ENCODE data around the gene DMXL2. TPM values are rescaled to one million over a fixed set of nuclear protein-coding genes. Genes with fewer than 3 reads are reported as not detected.

DMXL2 gene
- total and polyA plus RNA-seq, 4 donors, result 7.1 to 52.5 (median 19.4) TPM

- intact Hi-C loops (cut with DNase I), result no loop called here
- 29 to 32% methylated on average over 1 of the region's 1 CpG for WGBS, 2 donors
- Histone ChIP-seq H3K9me3 (ENCODE audit: control insufficient read depth, low read length) (no peaks in the 10 kb centered on the region), H3K36me3 (ENCODE audit: control insufficient read depth in 1 of 2, insufficient read depth in 2 of 2, low read length in 1 of 2) (no peaks in the 10 kb centered on the region), H3K27ac (ENCODE audit: low read depth in 1 of 2, low read length in 2 of 2) (no peak overlapping the region), H3K4me1 (ENCODE audit: control insufficient read depth in 1 of 2, insufficient read depth in 2 of 2, low read length in 2 of 2) (no peaks in the 10 kb centered on the region), H3K4me3 (ENCODE audit: low read length in 2 of 2) (no peak overlapping the region), H3K27me3 (ENCODE audit: control insufficient read depth in 1 of 2, insufficient read depth in 2 of 2, low read length in 1 of 2) (no peaks in the 10 kb centered on the region)
- DNase-seq, result no peak
- ATAC-seq (ENCODE audit: low FRiP score), result no peak
Measured at GRCh38 chr15:51536965-51537574, 85.5 kb downstream of the DMXL2 start.

- no peak overlapping the region for H3K4me3 ChIP-seq (ENCODE audit: low read length in 2 of 2)
- no peak overlapping the region for H3K27ac ChIP-seq (ENCODE audit: low read depth in 1 of 2, low read length in 2 of 2)
- H3K9me3 ChIP-seq (ENCODE audit: control insufficient read depth, low read length), result no peaks in the 10 kb centered on the region
- no peaks in the 10 kb centered on the region for H3K36me3 ChIP-seq (ENCODE audit: control insufficient read depth in 1 of 2, insufficient read depth in 2 of 2, low read length in 1 of 2)
- H3K27me3 ChIP-seq (ENCODE audit: control insufficient read depth in 1 of 2, insufficient read depth in 2 of 2, low read length in 1 of 2), result no peaks in the 10 kb centered on the region
- H3K4me1 ChIP-seq (ENCODE audit: control insufficient read depth in 1 of 2, insufficient read depth in 2 of 2, low read length in 2 of 2), result no peaks in the 10 kb centered on the region
- ATAC-seq (ENCODE audit: low FRiP score), result no peak
- 91 to 97% methylated on average over 4 of the region's 4 CpGs for WGBS, 2 donors
- DNase-seq, result no peak
- intact Hi-C loops (cut with DNase I), result no loop called here
Measured at GRCh38 chr15:51533672-51534398, 88.7 kb downstream of the DMXL2 start.

- H3K36me3 ChIP-seq (ENCODE audit: control insufficient read depth in 1 of 2, insufficient read depth in 2 of 2, low read length in 1 of 2), result no peaks in the 10 kb centered on the region
- no peak overlapping the region for H3K4me3 ChIP-seq (ENCODE audit: low read length in 2 of 2)
- DNase-seq, result no peak
- no peaks in the 10 kb centered on the region for H3K27me3 ChIP-seq (ENCODE audit: control insufficient read depth in 1 of 2, insufficient read depth in 2 of 2, low read length in 1 of 2)
- no peak overlapping the region for H3K27ac ChIP-seq (ENCODE audit: low read depth in 1 of 2, low read length in 2 of 2)
- 97 to 99% methylated on average over 5 of the region's 5 CpGs for WGBS, 2 donors
- intact Hi-C loops (cut with DNase I), result no loop called here
- H3K9me3 ChIP-seq (ENCODE audit: control insufficient read depth, low read length), result no peaks in the 10 kb centered on the region
- ATAC-seq (ENCODE audit: low FRiP score), result no peak
- peaks cover 2 to 11% of the 10 kb centered on the region in 2 donors for H3K4me1 ChIP-seq (ENCODE audit: control insufficient read depth in 1 of 2, insufficient read depth in 2 of 2, low read length in 2 of 2)
Measured at GRCh38 chr15:51526955-51527354, 95.6 kb downstream of the DMXL2 start.

DNA sequence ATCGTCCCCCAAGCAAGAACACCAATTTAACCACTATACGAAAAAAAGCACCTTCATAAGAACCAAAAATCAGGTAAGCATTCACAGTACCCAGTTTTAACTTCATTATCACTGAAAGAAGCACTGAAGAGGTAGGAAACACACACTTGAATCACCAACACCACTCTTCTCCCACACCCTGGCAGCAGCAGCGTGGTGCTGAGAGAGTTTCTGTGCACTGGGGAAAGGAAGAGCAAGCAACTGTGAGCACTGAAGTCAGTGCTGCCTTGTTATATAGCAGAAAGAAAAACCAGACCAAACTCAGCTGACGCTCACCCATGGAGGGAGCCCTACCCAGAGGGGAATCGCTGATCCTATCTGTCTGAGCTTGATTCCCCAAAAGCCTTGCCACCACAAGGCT lies 98.2 kb downstream of the DMXL2 start:
- Histone ChIP-seq H3K4me3 (ENCODE audit: low read length in 2 of 2) (no peak overlapping the region), H3K4me1 (ENCODE audit: control insufficient read depth in 1 of 2, insufficient read depth in 2 of 2, low read length in 2 of 2) (peaks cover 2 to 11% of the 10 kb centered on the region in 2 donors), H3K27me3 (ENCODE audit: control insufficient read depth in 1 of 2, insufficient read depth in 2 of 2, low read length in 1 of 2) (no peaks in the 10 kb centered on the region), H3K36me3 (ENCODE audit: control insufficient read depth in 1 of 2, insufficient read depth in 2 of 2, low read length in 1 of 2) (no peaks in the 10 kb centered on the region), H3K27ac (ENCODE audit: low read depth in 1 of 2, low read length in 2 of 2) (peak overlapping the region; percentile 17 to 49), H3K9me3 (ENCODE audit: control insufficient read depth, low read length) (no peaks in the 10 kb centered on the region)
- ATAC-seq (ENCODE audit: low FRiP score) (no peak), DNase-seq (no peak)
- 55 to 65% methylated on average over 5 of the region's 5 CpGs for WGBS, 2 donors
- intact Hi-C loops (cut with DNase I), result no loop called here

DNA sequence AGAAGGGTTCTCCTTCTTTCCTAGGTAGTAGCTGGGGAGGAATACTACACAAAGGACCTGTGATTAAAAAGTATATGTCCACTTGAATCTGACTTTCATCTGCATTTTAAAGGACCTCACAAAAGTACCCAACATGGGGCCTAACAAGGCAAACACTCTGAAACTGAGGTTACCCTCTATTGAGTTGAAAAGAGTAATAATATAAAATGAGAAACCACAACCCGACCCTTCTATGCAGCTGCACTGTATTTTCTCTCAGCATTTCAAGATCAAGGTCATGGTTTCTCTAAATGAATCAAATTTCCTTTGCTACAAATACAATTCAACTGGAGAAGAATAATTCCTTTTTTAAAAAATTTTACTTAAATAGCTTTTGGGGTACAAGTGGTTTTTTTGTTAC lies 106.3 kb downstream of the DMXL2 start:
- Histone ChIP-seq H3K27ac (ENCODE audit: low read depth in 1 of 2, low read length in 2 of 2) (no peak overlapping the region), H3K36me3 (ENCODE audit: control insufficient read depth in 1 of 2, insufficient read depth in 2 of 2, low read length in 1 of 2) (peaks cover 0 to 3% of the 10 kb centered on the region in 2 donors)
- no peak for ATAC-seq (ENCODE audit: low FRiP score)

GRCh38 chr15:51505251-51505650 lies 117.3 kb downstream of the DMXL2 start:
- Histone ChIP-seq H3K4me3 (ENCODE audit: low read length in 2 of 2) (no peak overlapping the region), H3K27me3 (ENCODE audit: control insufficient read depth in 1 of 2, insufficient read depth in 2 of 2, low read length in 1 of 2) (no peaks in the 10 kb centered on the region), H3K27ac (ENCODE audit: low read depth in 1 of 2, low read length in 2 of 2) (no peak overlapping the region), H3K4me1 (ENCODE audit: control insufficient read depth in 1 of 2, insufficient read depth in 2 of 2, low read length in 2 of 2) (no peaks in the 10 kb centered on the region), H3K9me3 (ENCODE audit: control insufficient read depth, low read length) (no peaks in the 10 kb centered on the region), H3K36me3 (ENCODE audit: control insufficient read depth in 1 of 2, insufficient read depth in 2 of 2, low read length in 1 of 2) (no peaks in the 10 kb centered on the region)
- intact Hi-C loops (cut with DNase I), result no loop called here
- DNase-seq, result no peak
- ATAC-seq (ENCODE audit: low FRiP score), result no peak
- WGBS, 2 donors, result 97 to 100% methylated on average over 1 of the region's 1 CpG

More for the DNA sequence above, 106.3 kb downstream of the DMXL2 start:
- Histone ChIP-seq H3K27me3 (ENCODE audit: control insufficient read depth in 1 of 2, insufficient read depth in 2 of 2, low read length in 1 of 2) (no peaks in the 10 kb centered on the region), H3K4me3 (ENCODE audit: low read length in 2 of 2) (no peak overlapping the region), H3K4me1 (ENCODE audit: control insufficient read depth in 1 of 2, insufficient read depth in 2 of 2, low read length in 2 of 2) (no peaks in the 10 kb centered on the region), H3K9me3 (ENCODE audit: control insufficient read depth, low read length) (no peaks in the 10 kb centered on the region)
- intact Hi-C loops (cut with DNase I), result loop anchor here in 1 of 2 donors (2.0 kb wide), 1 partner anchor 55 kb away; no protein-coding TSS in a partner anchor
- WGBS, 2 donors, result 95 to 100% methylated on average over 1 of the region's 1 CpG
- DNase-seq, result no peak

DNA sequence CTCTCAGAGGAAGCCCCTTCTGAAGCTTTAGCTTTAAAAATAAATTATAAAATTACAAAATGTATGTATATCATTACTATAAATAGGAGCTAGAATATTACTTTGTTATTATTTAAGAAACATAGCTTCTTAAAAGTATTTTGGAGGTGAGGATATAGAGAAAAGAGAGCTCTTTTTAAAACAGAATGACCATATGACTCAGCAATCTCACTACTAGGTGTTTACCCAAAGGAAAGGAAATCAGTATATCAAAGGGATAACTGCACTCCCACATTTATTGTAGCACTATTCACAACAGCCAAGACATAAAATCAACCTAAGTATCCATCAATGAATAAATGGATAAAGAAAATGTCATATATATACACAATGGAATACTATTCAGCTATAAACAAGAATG lies 119.6 kb downstream of the DMXL2 start:
- Histone ChIP-seq H3K4me1 (ENCODE audit: control insufficient read depth in 1 of 2, insufficient read depth in 2 of 2, low read length in 2 of 2) (no peaks in the 10 kb centered on the region), H3K9me3 (ENCODE audit: control insufficient read depth, low read length) (no peaks in the 10 kb centered on the region), H3K36me3 (ENCODE audit: control insufficient read depth in 1 of 2, insufficient read depth in 2 of 2, low read length in 1 of 2) (no peaks in the 10 kb centered on the region), H3K4me3 (ENCODE audit: low read length in 2 of 2) (no peak overlapping the region), H3K27me3 (ENCODE audit: control insufficient read depth in 1 of 2, insufficient read depth in 2 of 2, low read length in 1 of 2) (no peaks in the 10 kb centered on the region), H3K27ac (ENCODE audit: low read depth in 1 of 2, low read length in 2 of 2) (no peak overlapping the region)
- DNase-seq (no peak), ATAC-seq (ENCODE audit: low FRiP score) (no peak)
- intact Hi-C loops (cut with DNase I), result no loop called here

DNA sequence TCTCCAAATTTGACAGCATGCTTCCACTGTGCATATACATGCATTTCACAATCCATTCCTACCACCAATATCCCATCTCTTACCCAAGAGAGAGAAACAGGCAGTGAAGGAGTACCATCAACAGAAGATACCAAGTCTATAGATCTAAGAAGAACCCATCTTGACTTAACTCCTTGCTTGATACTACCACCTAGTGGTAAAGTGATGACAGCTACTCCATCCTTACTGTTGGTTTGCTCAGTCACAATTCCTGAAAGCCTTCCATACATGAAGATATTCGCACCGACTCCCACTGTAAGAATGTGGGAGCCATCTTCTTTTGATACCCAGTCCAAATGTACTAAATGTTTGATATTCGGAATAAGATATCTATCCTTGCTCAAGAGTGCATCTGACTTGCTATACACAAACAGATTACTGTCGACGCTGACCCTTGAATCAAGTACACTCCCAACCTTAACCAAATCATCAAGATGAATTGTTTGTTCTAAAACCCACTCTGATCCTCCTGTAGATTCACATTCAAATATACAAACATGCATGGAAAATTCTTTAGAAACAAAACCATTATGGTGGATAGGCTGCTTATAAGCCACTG lies 123.1 kb downstream of the DMXL2 start:
- 82 to 83% methylated on average over 5 of the region's 5 CpGs for WGBS, 2 donors
- Histone ChIP-seq H3K4me3 (ENCODE audit: low read length in 2 of 2) (no peak overlapping the region), H3K27ac (ENCODE audit: low read depth in 1 of 2, low read length in 2 of 2) (no peak overlapping the region), H3K4me1 (ENCODE audit: control insufficient read depth in 1 of 2, insufficient read depth in 2 of 2, low read length in 2 of 2) (no peaks in the 10 kb centered on the region), H3K9me3 (ENCODE audit: control insufficient read depth, low read length) (no peaks in the 10 kb centered on the region), H3K36me3 (ENCODE audit: control insufficient read depth in 1 of 2, insufficient read depth in 2 of 2, low read length in 1 of 2) (no peaks in the 10 kb centered on the region), H3K27me3 (ENCODE audit: control insufficient read depth in 1 of 2, insufficient read depth in 2 of 2, low read length in 1 of 2) (no peaks in the 10 kb centered on the region)
- DNase-seq (no peak), ATAC-seq (ENCODE audit: low FRiP score) (no peak)
- intact Hi-C loops (cut with DNase I), result no loop called here

DNA sequence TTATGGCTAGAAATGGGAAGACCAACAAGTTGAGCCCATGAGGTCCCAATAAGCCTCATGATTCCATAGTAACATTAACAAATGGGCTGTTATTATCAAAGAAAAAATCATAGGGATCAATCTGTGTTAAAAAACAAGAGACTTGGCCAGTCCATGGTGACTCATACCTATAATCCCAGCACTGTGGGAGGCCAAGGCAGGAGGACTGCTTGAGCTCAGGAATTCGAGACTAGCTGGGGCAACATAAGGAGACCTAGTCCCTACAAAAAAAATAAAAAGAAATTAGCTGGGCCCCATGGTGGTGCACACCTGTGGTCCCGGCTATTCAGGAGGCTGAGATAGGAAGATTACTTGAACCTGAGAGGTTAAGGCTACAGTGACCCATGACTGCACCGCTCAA lies 124.8 kb downstream of the DMXL2 start:
- Histone ChIP-seq H3K36me3 (ENCODE audit: control insufficient read depth in 1 of 2, insufficient read depth in 2 of 2, low read length in 1 of 2) (no peaks in the 10 kb centered on the region), H3K27me3 (ENCODE audit: control insufficient read depth in 1 of 2, insufficient read depth in 2 of 2, low read length in 1 of 2) (no peaks in the 10 kb centered on the region), H3K4me3 (ENCODE audit: low read length in 2 of 2) (no peak overlapping the region), H3K4me1 (ENCODE audit: control insufficient read depth in 1 of 2, insufficient read depth in 2 of 2, low read length in 2 of 2) (no peaks in the 10 kb centered on the region), H3K27ac (ENCODE audit: low read depth in 1 of 2, low read length in 2 of 2) (no peak overlapping the region), H3K9me3 (ENCODE audit: control insufficient read depth, low read length) (no peaks in the 10 kb centered on the region)
- 97 to 98% methylated on average over 3 of the region's 3 CpGs for WGBS, 2 donors
- intact Hi-C loops (cut with DNase I), result no loop called here
- no peak for DNase-seq
- no peak for ATAC-seq (ENCODE audit: low FRiP score)
